H1 (cell line): Measurements from ENCODE around the gene SH3PXD2A. TPM values are rescaled to one million over a fixed set of nuclear protein-coding genes. Genes with fewer than 3 reads are reported as not detected.

ENCODE experiments used
- CHD7 ChIP-seq: fragments of 300-600 bp; sonication (generic); IDR thresholded peaks from 2 replicates; pipeline ENCODE4 v1.7.1; 2012; ENCODE audit warnings: low read length, moderate library complexity, mild to moderate bottlenecking, inconsistent platforms; ENCODE audit not compliant: insufficient replicate concordance
- RAD21 ChIP-seq, 2 experiments: IDR thresholded peaks in 1 of 2; conservative IDR thresholded peaks in 1 of 2; 2 replicates each; pipeline ENCODE4 v1.6.1; 2011; ENCODE audit warnings: low read depth in 2 of 2, low read length in 2 of 2, improper control_type of control experiment in 1 of 2, inconsistent platforms in 1 of 2, mild to moderate bottlenecking in 1 of 2, moderate library complexity in 1 of 2
- TCF12 ChIP-seq: IDR thresholded peaks from 2 replicates; pipeline ENCODE4 v1.6.1; 2011; ENCODE audit warnings: low read depth, mild to moderate bottlenecking, low read length
- polyA plus RNA-seq, 7 experiments: library from polyadenylated mRNA; depleted of rRNA in 3 of 7; stranded (reverse) in 5 of 7; unstranded in 2 of 7; fragments of >200 nt in 5 of 7; fragments of 200-250 nt in 2 of 7; gene quantifications; 1 replicate in 5 of 7; 2 replicates in 1 of 7; 4 replicates in 1 of 7; pipeline versions ENCODE4 v1.2.1 to v1.2.3, GENCODE V29; 2011 to 2013; ENCODE audit warnings: missing spikeins in 2 of 7, mixed read lengths in 2 of 7
- total RNA-seq: library from RNA; stranded (reverse); fragmentation: NEBNext Ultra II Directional; extraction: Animal tissue kit (Norgen Biotek cat#: 25700); gene quantifications from 2 replicates; pipeline ENCODE4 v1.2.1, GENCODE V29; 2021
- TF ChIP-seq, protein P1 (sequence below), 3 experiments: IDR thresholded peaks; 1 replicate in 2 of 3; 2 replicates in 1 of 3; pipeline versions ENCODE4 v1.5.1 to v1.6.1; 2011; ENCODE audit warnings: low read length in 3 of 3, mild to moderate bottlenecking in 3 of 3, inconsistent platforms in 2 of 3, low read depth in 1 of 3, moderate library complexity in 1 of 3; ENCODE audit not compliant: insufficient read depth in 1 of 3; ENCODE audit errors: control extremely low read depth in 1 of 3

Gene SH3PXD2A
- total and polyA plus RNA-seq, 2 of the 8 experiments (the other 6 are each of a cell fraction or from before 2014, with no cell fraction given) = 5.4 to 16.3 TPM

- TF ChIP-seq CHD7 (no peak), TCF12 (no peak), RAD21 (IDR thresholded peaks at IDR 0.05 in 1 of 2, conservative IDR thresholded peaks at IDR 0.05 in 1 of 2; ENCODE audit: low read depth in 2 of 2, low read length in 2 of 2) (peak in 1 of 2 experiments; percentile 19; a peak in 1 of 4 replicates)
- TF ChIP-seq, protein P1, sequence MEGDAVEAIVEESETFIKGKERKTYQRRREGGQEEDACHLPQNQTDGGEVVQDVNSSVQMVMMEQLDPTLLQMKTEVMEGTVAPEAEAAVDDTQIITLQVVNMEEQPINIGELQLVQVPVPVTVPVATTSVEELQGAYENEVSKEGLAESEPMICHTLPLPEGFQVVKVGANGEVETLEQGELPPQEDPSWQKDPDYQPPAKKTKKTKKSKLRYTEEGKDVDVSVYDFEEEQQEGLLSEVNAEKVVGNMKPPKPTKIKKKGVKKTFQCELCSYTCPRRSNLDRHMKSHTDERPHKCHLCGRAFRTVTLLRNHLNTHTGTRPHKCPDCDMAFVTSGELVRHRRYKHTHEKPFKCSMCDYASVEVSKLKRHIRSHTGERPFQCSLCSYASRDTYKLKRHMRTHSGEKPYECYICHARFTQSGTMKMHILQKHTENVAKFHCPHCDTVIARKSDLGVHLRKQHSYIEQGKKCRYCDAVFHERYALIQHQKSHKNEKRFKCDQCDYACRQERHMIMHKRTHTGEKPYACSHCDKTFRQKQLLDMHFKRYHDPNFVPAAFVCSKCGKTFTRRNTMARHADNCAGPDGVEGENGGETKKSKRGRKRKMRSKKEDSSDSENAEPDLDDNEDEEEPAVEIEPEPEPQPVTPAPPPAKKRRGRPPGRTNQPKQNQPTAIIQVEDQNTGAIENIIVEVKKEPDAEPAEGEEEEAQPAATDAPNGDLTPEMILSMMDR (IDR thresholded peaks at IDR 0.05; ENCODE audit: control extremely low read depth in 1 of 3, insufficient read depth in 1 of 3, low read depth in 1 of 3, low read length in 3 of 3) = peak in 1 of 3 experiments; percentile 8; a peak in 2 of 4 replicates
These were observed 171.5 kb downstream of the SH3PXD2A start (continued) for GRCh38 chr10:103683851-103684250.
